IMR-90 (cell line): Measurements from ENCODE around the gene FBXL19. TPM values are rescaled to one million over a fixed set of nuclear protein-coding genes. Genes with fewer than 3 reads are reported as not detected.

ENCODE experiments used
- ATAC-seq: fragments of 200-7000 bp; cut with Tn5 transposase; 2 replicates; pipeline ENCODE4 v1.9.1; 2020; ENCODE audit warnings: low read depth, mild to moderate bottlenecking, moderate library complexity
- BruUV-seq: library from RNA; stranded (reverse); fragments of 400-500 nt; replicated peaks from 2 replicates; lab custom pipeline; 2021; lab: Mats Ljungman, UMichigan
- CTCF ChIA-PET: fragments of 300-600 bp; formaldehyde crosslinking; extraction: SDS; loops from one replicate; lab custom pipeline; 2021; ENCODE audit warnings: antibody characterized with exemption; lab: Yijun Ruan, JAX
- POLR2A ChIA-PET: fragments of 300-600 bp; sonication (Branson Sonifier 250); formaldehyde crosslinking; loops from one replicate; lab custom pipeline; 2022; ENCODE audit warnings: antibody characterized with exemption; ENCODE audit not compliant: unreplicated experiment; lab: Charles Lee
- DNase-seq: peaks from one replicate; pipeline ENCODE4 v3.0.0; 2013
- H2AFZ ChIP-seq: replicated peaks from 2 replicates; pipeline ENCODE3; 2013; ENCODE audit warnings: low read length, mild to moderate bottlenecking; ENCODE audit not compliant: poor library complexity
- H2AK5ac ChIP-seq: 2 replicates; pipeline ENCODE4 v1.6.1; 2013; ENCODE audit warnings: low read depth, low read length, inconsistent platforms
- H2AK9ac ChIP-seq: replicated peaks from 2 replicates; pipeline ENCODE3; 2013; ENCODE audit warnings: mild to moderate bottlenecking, low read depth, low read length, moderate library complexity; ENCODE audit not compliant: poor library complexity
- H2BK120ac ChIP-seq: 2 replicates; pipeline ENCODE4 v1.6.1; 2013; ENCODE audit warnings: low read depth, low read length, inconsistent platforms
- H2BK15ac ChIP-seq: 3 replicates; pipeline ENCODE4 v1.6.1; 2013; ENCODE audit warnings: low read depth, low read length, inconsistent platforms
- H2BK20ac ChIP-seq: 2 replicates; pipeline ENCODE4 v1.6.1; 2013; ENCODE audit warnings: low read depth, mild to moderate bottlenecking, inconsistent platforms, low read length, moderate library complexity
- H2BK5ac ChIP-seq: 2 replicates; pipeline ENCODE4 v1.6.1; 2013; ENCODE audit warnings: mild to moderate bottlenecking, low read depth, low read length, inconsistent platforms; ENCODE audit not compliant: poor library complexity, severe bottlenecking
- H3K14ac ChIP-seq: replicated peaks from 2 replicates; pipeline ENCODE4 v1.6.1; 2013; ENCODE audit warnings: low read depth, low read length, inconsistent platforms
- H3K18ac ChIP-seq: 2 replicates; pipeline ENCODE4 v1.6.1; 2013; ENCODE audit warnings: low read depth, low read length, control low read depth
- H3K23ac ChIP-seq: 2 replicates; pipeline ENCODE4 v1.6.1; 2013; ENCODE audit warnings: low read depth, low read length, inconsistent platforms
- H3K27ac ChIP-seq: 2 replicates; pipeline ENCODE4 v1.5.1; 2013; ENCODE audit warnings: mild to moderate bottlenecking, control low read depth, low read length; ENCODE audit not compliant: insufficient read depth
- H3K27me3 ChIP-seq: 2 replicates; pipeline ENCODE4 v1.6.1; 2013; ENCODE audit warnings: low read length; ENCODE audit not compliant: control insufficient read depth, insufficient read depth
- H3K36me3 ChIP-seq: 2 replicates; pipeline ENCODE4 v1.6.1; 2013; ENCODE audit warnings: low read length, mixed read lengths; ENCODE audit not compliant: control insufficient read depth, insufficient read depth
- H3K4ac ChIP-seq: 2 replicates; pipeline ENCODE4 v1.6.1; 2013; ENCODE audit warnings: low read depth, low read length, inconsistent platforms
- H3K4me1 ChIP-seq: 2 replicates; pipeline ENCODE4 v1.6.1; 2013; ENCODE audit warnings: low read length, mixed read lengths; ENCODE audit not compliant: control insufficient read depth, insufficient read depth
- H3K4me2 ChIP-seq: 2 replicates; pipeline ENCODE4 v1.6.1; 2013; ENCODE audit warnings: low read depth, mild to moderate bottlenecking, control low read depth, low read length, moderate library complexity
- H3K4me3 ChIP-seq: 2 replicates; pipeline ENCODE4 v1.5.1; 2013; ENCODE audit warnings: low read depth, mild to moderate bottlenecking, control low read depth, low read length, moderate library complexity; ENCODE audit not compliant: insufficient read depth
- H3K56ac ChIP-seq: 2 replicates; pipeline ENCODE4 v1.6.1; 2013; ENCODE audit warnings: low read length, inconsistent platforms; ENCODE audit not compliant: insufficient read depth; ENCODE audit errors: extremely low read depth
- H3K79me1 ChIP-seq, 2 experiments: 2 replicates each; pipeline ENCODE4 v1.6.1; 2013; ENCODE audit warnings: low read length in 2 of 2, inconsistent platforms in 1 of 2, low read depth in 1 of 2
- H3K9ac ChIP-seq: 2 replicates; pipeline ENCODE4 v1.6.1; 2013; ENCODE audit warnings: low read depth, low read length, control low read depth
- H3K9me1 ChIP-seq: 2 replicates; pipeline ENCODE4 v1.6.1; 2013; ENCODE audit warnings: low read length, inconsistent platforms; ENCODE audit not compliant: insufficient read depth
- H3K9me3 ChIP-seq: 2 replicates; pipeline ENCODE4 v1.6.1; 2013; ENCODE audit warnings: low read length; ENCODE audit not compliant: control insufficient read depth, insufficient read depth
- H4K20me1 ChIP-seq: 2 replicates; pipeline ENCODE4 v1.6.1; 2013; ENCODE audit warnings: low read length, inconsistent platforms; ENCODE audit not compliant: insufficient read depth
- H4K5ac ChIP-seq: 2 replicates; pipeline ENCODE4 v1.6.1; 2013; ENCODE audit warnings: mild to moderate bottlenecking, low read depth, low read length, control low read depth
- H4K8ac ChIP-seq, 2 experiments: 2 replicates each; pipeline ENCODE4 v1.6.1; 2013; ENCODE audit warnings: low read depth in 2 of 2, low read length in 2 of 2, control low read depth in 1 of 2, inconsistent platforms in 1 of 2
- H4K91ac ChIP-seq: 2 replicates; pipeline ENCODE4 v1.6.1; 2013; ENCODE audit warnings: low read depth, low read length, inconsistent platforms; ENCODE audit not compliant: insufficient read depth
- MAFK ChIP-seq: IDR thresholded peaks from 2 replicates; pipeline ENCODE4 v1.6.1; 2012; ENCODE audit warnings: low read depth, low read length, improper control_type of control experiment
- MAZ ChIP-seq: IDR thresholded peaks from 2 replicates; pipeline ENCODE4 v1.6.1; 2012; ENCODE audit warnings: low read depth, mild to moderate bottlenecking, low read length, improper control_type of control experiment, moderate library complexity, borderline replicate concordance
- POLR2A ChIP-seq: IDR thresholded peaks from 2 replicates; pipeline ENCODE4 v1.6.1; 2012; ENCODE audit warnings: mild to moderate bottlenecking, low read depth, low read length
- RFX5 ChIP-seq: IDR thresholded peaks from 2 replicates; pipeline ENCODE4 v1.8.0; 2012; ENCODE audit warnings: low read depth, mild to moderate bottlenecking, low read length, moderate library complexity
- WGBS, 2 experiments: methylation state at CpG; one replicate each; pipeline versions ENCODE4 v1.1.5 to v1.1.7; 2013; ENCODE audit warnings: missing lambda C conversion rate in 2 of 2; ENCODE audit not compliant: insufficient read length in 1 of 2; ENCODE audit errors: extremely low coverage in 2 of 2; 5-methylcytosine and 5-hydroxymethylcytosine counted together
- dilution Hi-C: fragments of 300-500 bp; cut with HindIII; formaldehyde crosslinking; loops from one replicate; pipeline ENCODE4 v1.14.3; 2018; ENCODE audit warnings: low sequenced_read_pairs; ENCODE audit not compliant: unreplicated experiment
- in situ Hi-C: fragments of 300-500 bp; cut with MboI; formaldehyde crosslinking; loops from 3 replicates; pipeline ENCODE4 v1.14.3; 2019; ENCODE audit warnings: low sequenced_read_pairs, inconsistent platforms, mixed read lengths
- intact Hi-C: fragments of 100-400 bp; cut with micrococcal nuclease; formaldehyde crosslinking; loops from 2 replicates; pipeline ENCODE4 v1.10.0; 2022
- polyA plus RNA-seq, 3 experiments: library from polyadenylated mRNA; depleted of rRNA; stranded (reverse); fragments of >200 nt; gene quantifications; 2 replicates each; pipeline ENCODE4 v1.2.3, GENCODE V29; 2012; ENCODE audit warnings: low replicate concordance in 1 of 3
- total RNA-seq: library from RNA; depleted of rRNA; stranded (reverse); fragments of >200 nt; gene quantifications from 2 replicates; pipeline ENCODE4 v1.2.3, GENCODE V29; 2012

FBXL19 gene
- total and polyA plus RNA-seq, 2 of the 4 experiments (the other 2 are of a cell fraction), result 5.0 to 13.8 TPM

- peak within 1 kb of the TSS; percentile 96 for H3K4me2 ChIP-seq
- peak within 1 kb of the TSS; percentile 98 for H2BK5ac ChIP-seq
- H4K5ac ChIP-seq, result peak within 1 kb of the TSS; percentile 81
Measured at GRCh38 chr16:30957456-30958174, 34.2 kb downstream of the FBXL19 start, which contains the start of gene SETD1A. SETD1A (plus strand) TSS chr16:30957754; CDS start chr16:30958732, 978 bp downstream.

More at GRCh38 chr16:30957456-30958174, 34.2 kb downstream of the FBXL19 start, which contains the start of gene SETD1A:
- H2AK5ac ChIP-seq, result peak within 1 kb of the TSS; percentile 92; the same call in 1 of the 2 replicates
- no peaks in the 10 kb centered on the region; the same call in 1 of the 2 replicates for H3K9me1 ChIP-seq
- ATAC-seq (peak; percentile 85), DNase-seq (peak; percentile 95)
- peaks cover 6% of the 10 kb centered on the region for H3K4me1 ChIP-seq
- peak within 1 kb of the TSS; percentile 99 for H2AFZ ChIP-seq
- H2BK120ac ChIP-seq, result peak within 1 kb of the TSS; percentile 89
- peak within 1 kb of the TSS; percentile 61 for H3K4me3 ChIP-seq
- peak within 1 kb of the TSS; percentile 95 to 98 for H4K8ac ChIP-seq
- intact Hi-C loops, result loop anchor here (1.0 to 10.0 kb wide), 3 partner anchors 117 to 907 kb away; partner anchors contain the start of genes ZNF646 and ZNF668
- peaks cover 12% of the 10 kb centered on the region; the same call in 1 of the 2 replicates for H4K20me1 ChIP-seq
- H3K14ac ChIP-seq, result peak within 1 kb of the TSS; percentile 96
- H2BK20ac ChIP-seq, result peak within 1 kb of the TSS; percentile 6; the same call in 1 of the 2 replicates
- peak within 1 kb of the TSS; percentile 88; the same call in 1 of the 3 replicates for H2BK15ac ChIP-seq
- peak within 1 kb of the TSS; percentile 94; the same call in 1 of the 2 replicates for H3K23ac ChIP-seq
- CTCF ChIA-PET, result interaction anchor here (0.6 kb wide), 1 partner anchor 510 kb away, joined by 3 read pairs; no protein-coding TSS in a partner anchor
- H3K27ac ChIP-seq, result peak within 1 kb of the TSS; percentile 95
- H3K9me3 ChIP-seq, result no peaks in the 10 kb centered on the region
- no peaks in the 10 kb centered on the region for H3K27me3 ChIP-seq
- peak within 1 kb of the TSS; percentile 99 for H3K56ac ChIP-seq
- in situ Hi-C loops, result no loop called here
- WGBS, 2 experiments, result 0% methylated on average over 34 of the region's 85 CpGs; no CpG with 5 or more reads in 1 of the 2 experiments
- H3K79me1 ChIP-seq, result peaks cover 33 to 44% of the 10 kb centered on the region in 2 experiments
- dilution Hi-C loops, result no loop called here
- peak within 1 kb of the TSS; percentile 98 for H3K4ac ChIP-seq
- peak within 1 kb of the TSS; percentile 66 for H3K18ac ChIP-seq
- no TSS peak for BruUV-seq
- POLR2A ChIA-PET, result no interaction called here
- peak within 1 kb of the TSS; percentile 94 for H2AK9ac ChIP-seq
- H3K9ac ChIP-seq, result peak within 1 kb of the TSS; percentile 95
- H4K91ac ChIP-seq, result peak within 1 kb of the TSS; percentile 92
- H3K36me3 ChIP-seq, result peaks cover 26% of the 10 kb centered on the region
- TF ChIP-seq MAZ (peak; percentile 91), MAFK (no peak), POLR2A (no peak; the same call in 1 of the 2 replicates), RFX5 (no peak)
